Subcutaneous adipose tissue (tissue), 4 donors: ENCODE data around the gene KCNK16. TPM values are rescaled to one million over a fixed set of nuclear protein-coding genes. Genes with fewer than 3 reads are reported as not detected.

Source experiments
- CTCF ChIP-seq: fragments of 450-650 bp; IDR thresholded peaks from one replicate; pipeline ENCODE4 v1.5.1; 2016; ENCODE audit warnings: low read depth, mild to moderate bottlenecking, control low read depth, antibody characterized with exemption, moderate library complexity
- total RNA-seq, 4 donors: library from RNA; depleted of rRNA; stranded (reverse); fragments of >200 nt; gene quantifications; one replicate each; pipeline ENCODE4 v1.1.0, GENCODE V29; 2016

Gene KCNK16
- total RNA-seq, 4 donors from 2014 or later, result not detected

GRCh38 chr6:39330476-39330875, 8.0 kb upstream of the KCNK16 start:
- no peak for TF ChIP-seq CTCF

GRCh38 chr6:39330057-39330456, 7.6 kb upstream of the KCNK16 start:
- no peak for TF ChIP-seq CTCF

GRCh38 chr6:39328066-39328465, 5.6 kb upstream of the KCNK16 start:
- TF ChIP-seq CTCF, result no peak

GRCh38 chr6:39327507-39327906, 5.0 kb upstream of the KCNK16 start:
- TF ChIP-seq CTCF, result no peak

GRCh38 chr6:39321761-39322160, 741 bp downstream of the KCNK16 start:
- TF ChIP-seq CTCF, result no peak

GRCh38 chr6:39320363-39320984, 2.0 kb downstream of the KCNK16 start:
- TF ChIP-seq CTCF, result no peak

GRCh38 chr6:39319621-39320362, 2.7 kb downstream of the KCNK16 start:
- TF ChIP-seq CTCF, result no peak
